GOT3 (cell line): ENCODE results near the gene DPYSL3.
A peak's percentile ranks its signal among the peaks of the same experiment; 100 is the strongest.

Experiments used
- DNase-seq: peaks from one replicate; lab custom pipeline; 2025; ENCODE audit warnings: mixed read lengths; lab: John Stamatoyannopoulos, UW

The DPYSL3 gene

GRCh38 chr5:147512659-147513379 lies 3.0 kb upstream of the DPYSL3 start:
- DNase-seq, result no peak

GRCh38 chr5:147510885-147511284 lies 1.0 kb upstream of the DPYSL3 start:
- no peak for DNase-seq

GRCh38 chr5:147509041-147509709 lies 693 bp downstream of the DPYSL3 start:
- DNase-seq, result peak; percentile 20

GRCh38 chr5:147508711-147509040 lies 1.2 kb downstream of the DPYSL3 start:
- DNase-seq, result no peak

GRCh38 chr5:147507480-147508126 lies 2.3 kb downstream of the DPYSL3 start:
- DNase-seq, result no peak

GRCh38 chr5:147504535-147504934 lies 5.3 kb downstream of the DPYSL3 start:
- no peak for DNase-seq

GRCh38 chr5:147504011-147504410 lies 5.9 kb downstream of the DPYSL3 start:
- DNase-seq, result no peak

- DNase-seq, result no peak
Observed at GRCh38 chr5:147490989-147491388, 18.9 kb downstream of the DPYSL3 start.

- DNase-seq, result no peak
Observed at GRCh38 chr5:147487031-147487750, 22.7 kb downstream of the DPYSL3 start.

GRCh38 chr5:147485814-147486213 lies 24.1 kb downstream of the DPYSL3 start:
- DNase-seq, result no peak

GRCh38 chr5:147485046-147485445 lies 24.8 kb downstream of the DPYSL3 start:
- DNase-seq, result no peak

GRCh38 chr5:147484708-147485020 lies 25.2 kb downstream of the DPYSL3 start:
- no peak for DNase-seq

- DNase-seq, result peak; percentile 75
Observed at GRCh38 chr5:147483961-147484707, 25.7 kb downstream of the DPYSL3 start.

- no peak for DNase-seq
Observed at GRCh38 chr5:147483188-147483790, 26.6 kb downstream of the DPYSL3 start.

GRCh38 chr5:147482706-147483180 lies 27.1 kb downstream of the DPYSL3 start:
- no peak for DNase-seq

- no peak for DNase-seq
Observed at GRCh38 chr5:147481874-147482705, 27.8 kb downstream of the DPYSL3 start.

GRCh38 chr5:147481376-147481775 lies 28.5 kb downstream of the DPYSL3 start:
- DNase-seq, result no peak

GRCh38 chr5:147479949-147480348 lies 29.9 kb downstream of the DPYSL3 start:
- DNase-seq, result no peak

- no peak for DNase-seq
Observed at GRCh38 chr5:147479444-147479843, 30.4 kb downstream of the DPYSL3 start.

- no peak for DNase-seq
Observed at GRCh38 chr5:147474140-147474539, 35.7 kb downstream of the DPYSL3 start.
